HG03342 (cell line): ENCODE results near the gene FHOD3.

ENCODE experiments used
- ATAC-seq: cut with Tn5 transposase; IDR thresholded peaks from one replicate; pipeline ENCODE4 v1.9.1; 2021; ENCODE audit warnings: mild to moderate bottlenecking, moderate library complexity; ENCODE audit not compliant: unreplicated experiment

FHOD3 gene

DNA sequence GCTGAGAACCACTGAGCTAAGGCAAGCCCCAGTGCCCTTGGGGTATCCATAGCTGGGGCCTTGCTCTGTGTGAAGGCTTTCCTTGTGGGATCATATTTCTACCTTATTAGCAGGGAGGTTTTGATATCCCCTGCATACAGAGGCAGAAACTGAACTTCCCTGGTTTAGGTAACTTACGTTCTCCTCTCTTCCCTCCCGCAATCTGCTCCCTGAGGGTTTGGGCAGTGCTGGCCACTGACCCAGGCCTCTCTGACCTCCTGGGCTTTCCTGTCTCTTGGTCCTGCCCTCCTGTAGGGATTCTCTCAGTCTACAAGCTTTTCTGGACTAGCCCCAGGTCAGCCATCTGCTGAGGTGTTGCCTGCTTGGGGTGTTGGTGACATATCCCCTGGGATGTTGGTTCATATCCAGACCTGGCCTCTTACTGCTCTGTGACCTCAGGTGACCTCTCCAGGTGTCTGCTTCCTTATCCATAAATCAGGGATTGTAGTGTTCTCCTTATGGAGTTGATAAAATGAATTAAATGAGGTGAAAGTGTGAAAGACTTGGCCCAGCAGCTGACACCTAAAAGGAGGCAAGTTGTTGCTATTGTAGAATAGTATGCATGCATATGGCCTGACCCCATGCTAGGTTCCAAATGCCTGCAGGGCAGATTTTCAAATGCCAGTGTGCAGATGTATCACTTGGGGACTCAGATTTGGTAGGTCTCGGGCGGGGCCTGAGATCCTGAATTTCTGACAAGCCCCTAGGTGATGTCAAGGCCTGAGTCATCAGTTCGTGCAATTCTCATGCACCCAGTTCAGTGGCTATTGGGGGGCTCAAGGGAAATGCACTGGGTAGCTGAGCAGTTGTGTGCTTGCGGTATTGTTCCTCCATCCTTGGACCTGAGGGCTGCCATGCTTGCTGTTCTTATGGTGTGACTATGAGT lies 106.6 kb downstream of the FHOD3 start:
- ATAC-seq = no peak

DNA sequence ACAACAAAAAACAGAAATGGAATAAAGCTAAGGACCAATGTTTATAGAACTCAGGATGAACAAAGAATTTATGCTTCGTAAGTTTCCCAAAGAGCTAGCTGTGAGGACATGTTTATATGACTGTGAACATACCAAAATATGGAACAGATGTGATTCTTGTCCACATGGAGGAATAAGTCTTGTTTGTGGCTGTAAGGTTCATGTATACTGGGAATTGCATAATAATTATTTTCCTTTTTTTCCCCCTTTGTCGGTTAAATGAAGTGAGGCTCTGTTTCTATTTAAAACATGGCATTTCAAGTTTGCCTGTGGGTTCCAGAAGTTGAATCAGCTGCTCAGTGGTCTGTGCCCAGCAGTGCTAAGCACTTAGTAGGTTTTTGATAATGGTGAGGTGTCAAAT lies 108.1 kb downstream of the FHOD3 start:
- ATAC-seq = no peak

DNA sequence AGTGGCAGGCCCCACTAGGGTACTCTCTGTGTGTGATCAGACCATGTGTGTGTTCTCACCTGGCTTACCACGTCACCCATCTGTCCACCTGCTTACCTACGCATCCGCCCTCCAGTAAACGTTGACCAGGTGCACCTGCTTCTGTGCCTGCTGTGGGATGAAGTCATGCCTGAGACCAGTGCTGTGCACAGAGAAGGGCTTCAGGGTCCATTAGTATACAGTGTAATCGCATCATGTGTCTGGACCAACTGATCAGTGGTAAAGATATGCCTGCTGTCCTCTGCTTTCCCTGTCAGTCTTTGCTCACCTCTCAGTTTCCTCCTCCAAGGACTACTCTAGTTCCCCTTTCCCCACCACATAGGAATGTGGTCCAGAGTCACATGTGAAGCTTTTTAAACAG lies 109.3 kb downstream of the FHOD3 start:
- no peak for ATAC-seq

DNA sequence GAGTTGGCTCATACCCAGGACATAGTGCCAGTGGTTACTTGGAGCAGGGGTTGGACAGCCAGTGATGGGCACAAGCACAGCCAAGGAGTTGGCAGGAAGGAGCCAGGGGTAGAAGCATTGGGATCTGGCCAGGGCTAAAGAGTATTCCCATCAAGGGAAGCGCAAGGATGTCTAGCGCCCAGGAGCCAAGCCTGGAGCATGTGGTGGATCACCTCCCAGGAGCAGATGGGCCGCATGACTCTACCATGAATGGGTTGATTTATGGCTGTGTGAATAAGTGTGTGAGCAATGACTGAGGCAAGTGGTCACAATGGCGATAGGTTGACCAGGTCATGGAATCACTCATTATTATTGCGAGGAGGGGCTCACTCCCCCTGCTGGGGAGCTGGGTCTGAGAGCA lies 111.1 kb downstream of the FHOD3 start:
- no peak for ATAC-seq

DNA sequence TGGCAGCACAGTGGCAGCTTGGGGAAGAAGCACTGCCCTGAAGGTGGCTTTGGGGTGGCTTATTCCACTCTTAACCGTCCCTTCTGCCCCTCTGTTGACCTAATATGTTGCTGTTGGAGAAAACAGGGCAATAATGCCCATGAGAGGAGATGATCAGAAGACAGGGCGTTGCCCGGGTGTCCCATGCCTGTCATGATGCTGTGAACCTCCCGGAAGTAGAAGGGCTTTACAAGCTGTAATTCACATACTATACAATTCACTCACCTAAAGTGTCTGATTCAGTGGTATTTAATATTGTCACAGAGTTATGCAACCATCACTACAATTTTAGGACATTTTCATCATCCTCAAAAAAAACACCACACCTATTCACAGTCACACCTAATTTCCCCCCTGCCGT lies 112.3 kb downstream of the FHOD3 start:
- ATAC-seq = no peak

DNA sequence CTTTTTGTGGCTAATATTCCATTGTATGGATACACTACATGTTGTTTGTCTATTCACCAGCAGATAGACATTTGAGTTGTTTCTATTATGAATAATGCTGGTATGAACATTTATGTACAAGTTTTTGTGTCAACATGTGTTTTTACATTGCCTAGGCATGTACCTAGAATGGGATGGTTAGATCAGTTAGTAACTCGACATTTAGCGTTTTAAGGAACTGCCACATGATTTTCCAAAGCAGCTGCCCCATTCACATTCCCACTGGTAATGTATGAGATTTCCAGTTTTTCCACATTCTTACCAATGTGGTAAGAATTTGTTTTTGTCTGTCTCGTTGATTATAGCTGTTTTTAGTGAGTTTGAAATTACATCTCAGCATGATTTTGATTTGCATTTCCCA lies 112.8 kb downstream of the FHOD3 start:
- ATAC-seq = no peak

DNA sequence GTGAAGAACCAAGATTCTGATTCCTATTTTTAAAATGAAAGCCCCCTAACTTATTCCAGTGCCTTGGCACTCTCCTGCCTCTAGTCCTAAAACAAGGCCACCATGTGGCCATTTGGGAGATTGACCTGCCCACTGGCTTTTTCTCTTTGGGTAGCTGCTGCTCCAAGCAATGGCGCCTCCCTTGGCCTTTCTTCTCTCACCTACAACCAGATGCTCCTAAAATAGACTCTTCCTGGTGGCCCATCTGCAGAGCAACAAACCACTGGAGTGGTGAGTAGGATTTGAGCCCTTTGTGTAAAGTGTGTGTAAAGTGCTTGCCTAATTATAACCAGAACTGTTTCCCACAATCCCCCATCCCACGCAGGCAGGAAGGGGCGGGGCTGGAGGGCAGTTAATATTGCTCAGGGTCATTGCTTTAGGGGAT lies 114.2 kb downstream of the FHOD3 start:
- no peak for ATAC-seq

DNA sequence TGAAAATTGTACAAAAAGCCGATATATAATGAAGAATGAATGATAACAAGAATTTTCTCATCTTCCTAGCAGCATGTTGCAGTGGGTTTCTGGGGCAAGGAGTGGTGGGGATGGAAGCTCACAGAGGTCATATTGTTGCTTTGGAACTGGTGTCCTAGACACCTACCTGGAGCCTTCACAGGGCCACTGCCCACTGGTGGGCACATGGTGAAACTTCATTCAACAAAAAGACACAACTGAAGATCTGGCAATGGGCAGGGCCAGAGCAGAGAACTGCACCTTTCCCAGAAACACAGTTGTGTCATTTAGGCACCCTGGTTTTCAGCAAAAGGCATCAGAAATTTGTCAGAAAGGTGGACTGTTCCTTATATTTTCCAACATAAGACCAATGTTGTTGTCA lies 115.3 kb downstream of the FHOD3 start:
- ATAC-seq = no peak

DNA sequence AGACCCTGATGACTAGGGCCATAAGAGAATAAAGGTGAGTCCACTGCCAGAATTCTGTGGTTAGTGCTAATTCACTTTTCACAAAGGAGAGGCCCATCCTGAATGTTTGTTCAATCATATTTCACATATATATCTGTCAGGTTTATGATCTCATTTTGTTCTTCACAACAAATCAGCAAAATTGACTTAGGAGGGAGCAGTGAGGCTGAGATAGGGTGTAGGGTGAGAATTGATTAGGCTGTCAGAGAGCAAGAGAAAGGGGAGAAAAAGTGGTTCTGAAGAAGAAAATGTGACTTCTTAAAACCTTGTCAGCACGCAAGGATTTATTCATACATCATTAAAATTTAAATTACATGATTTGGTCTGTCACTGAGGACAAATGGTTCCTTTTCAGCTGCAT lies 117.7 kb downstream of the FHOD3 start:
- no peak for ATAC-seq

DNA sequence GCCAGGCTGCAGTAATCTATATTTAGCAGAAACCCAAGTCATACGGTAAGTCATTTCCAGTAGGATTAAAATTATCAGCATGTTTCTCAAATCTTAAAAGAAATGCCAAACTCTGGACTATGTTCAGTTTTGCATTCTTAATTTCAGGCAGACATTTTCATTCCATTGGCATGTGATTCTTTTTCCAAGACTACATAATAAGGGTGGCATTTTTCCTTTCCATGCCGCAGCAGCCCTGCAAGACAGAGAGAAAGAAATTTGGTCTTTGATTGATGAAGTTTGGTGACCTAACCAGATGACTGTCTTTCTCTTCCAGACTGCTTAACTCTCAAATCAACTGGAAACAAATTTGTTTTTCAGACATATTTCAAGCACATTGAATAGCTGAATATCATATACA lies 118.1 kb downstream of the FHOD3 start:
- ATAC-seq = no peak

DNA sequence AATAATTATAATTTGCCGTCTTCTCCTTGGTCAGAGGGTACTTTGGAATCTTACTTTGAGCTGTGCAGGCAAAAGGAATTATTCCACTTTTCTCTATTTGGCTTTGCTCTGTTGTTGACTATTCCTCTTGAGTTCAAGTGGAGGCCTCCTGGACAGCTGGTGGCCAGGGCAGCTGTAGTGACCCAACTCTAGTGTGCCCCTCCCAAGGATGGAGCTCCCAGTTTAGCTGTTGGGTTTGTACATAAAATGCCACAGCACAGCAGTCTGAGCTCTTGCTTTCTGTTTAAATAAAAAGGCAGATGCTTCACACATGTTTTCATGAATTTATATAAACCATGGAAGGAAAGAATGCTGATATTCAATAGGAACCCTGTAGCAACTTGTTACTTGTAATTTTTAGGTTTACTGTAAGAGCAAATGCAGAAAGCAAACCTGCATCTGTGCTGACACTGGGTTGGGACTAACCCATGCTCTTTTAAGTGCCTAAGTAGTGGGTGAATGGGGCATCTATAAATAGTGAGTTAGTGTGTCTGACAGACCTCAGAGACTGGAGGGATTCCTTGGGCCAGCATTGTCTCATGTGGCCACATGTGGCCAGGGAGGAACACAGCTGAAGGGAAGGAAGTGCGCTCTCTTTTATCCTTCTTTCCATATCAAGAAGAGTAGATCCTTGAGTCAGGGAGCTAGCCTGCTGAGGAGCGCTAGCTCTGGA lies 121.8 kb downstream of the FHOD3 start:
- ATAC-seq = no peak

DNA sequence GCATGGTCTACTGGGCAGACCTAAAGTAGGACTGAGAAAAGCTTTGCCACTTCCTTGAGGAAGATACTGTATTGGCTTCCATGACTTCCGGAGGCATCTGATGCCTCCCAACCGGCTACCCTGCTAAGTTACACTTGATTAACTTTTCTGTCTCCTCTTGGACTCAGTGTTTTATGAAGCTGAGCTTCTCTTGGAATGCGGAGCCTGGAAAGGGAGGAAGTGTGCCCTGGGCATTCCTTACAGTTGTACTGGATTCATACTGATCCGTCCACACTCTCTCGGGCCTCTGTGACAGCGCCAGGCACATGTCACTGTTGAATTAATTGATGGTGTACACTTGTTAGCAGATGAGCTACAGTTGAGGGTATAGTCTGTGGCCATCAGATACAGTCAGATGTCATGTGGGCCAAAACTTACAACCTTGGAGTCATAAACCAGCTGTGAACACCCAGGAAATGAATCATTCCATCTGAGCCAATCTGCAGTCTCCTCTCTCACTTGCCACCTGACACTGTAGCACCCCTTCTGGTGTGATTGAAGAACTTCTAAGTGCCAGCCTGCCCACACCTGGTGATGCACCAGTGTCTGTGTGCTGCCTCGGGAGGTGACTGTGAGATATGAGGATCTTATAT lies 122.5 kb downstream of the FHOD3 start:
- ATAC-seq = peak; percentile 80

DNA sequence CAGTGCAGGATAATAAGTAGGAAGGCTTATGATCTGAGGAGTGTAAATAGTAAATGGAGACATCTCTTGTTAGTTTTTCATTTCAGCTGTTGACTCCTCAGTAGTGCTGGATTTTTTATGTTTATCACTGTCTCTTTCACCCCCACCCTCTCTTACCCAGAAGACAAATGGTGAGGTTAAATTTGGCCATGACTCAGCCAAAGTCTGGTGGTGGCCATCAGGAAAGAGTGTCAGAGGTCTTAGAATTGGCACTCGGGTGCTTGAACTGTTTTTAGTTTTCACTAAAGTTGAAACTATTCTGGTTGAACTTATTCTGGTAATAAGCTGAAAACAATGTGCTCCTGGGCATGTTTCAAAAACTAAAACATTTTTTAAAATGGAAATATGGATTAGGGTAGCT lies 123.3 kb downstream of the FHOD3 start:
- ATAC-seq = no peak

DNA sequence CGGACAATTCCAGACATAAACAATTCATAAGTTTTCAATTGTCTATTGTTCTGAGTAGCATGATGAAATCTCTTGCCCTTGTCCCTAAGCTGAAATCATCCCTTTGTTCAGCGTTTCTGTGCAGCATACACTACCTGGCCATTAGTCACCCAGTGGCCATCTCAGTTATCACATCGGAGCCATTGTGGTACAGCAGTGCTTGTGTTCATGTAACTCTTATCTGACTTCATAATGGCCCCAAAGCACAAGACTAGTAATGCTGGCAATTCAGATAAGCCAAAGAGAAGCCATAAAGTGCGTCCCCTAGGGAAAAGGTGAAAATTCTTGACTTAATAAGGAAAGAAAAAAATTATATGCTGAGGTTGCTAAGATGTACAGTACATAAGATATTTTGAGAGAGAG lies 127.2 kb downstream of the FHOD3 start:
- no peak for ATAC-seq

DNA sequence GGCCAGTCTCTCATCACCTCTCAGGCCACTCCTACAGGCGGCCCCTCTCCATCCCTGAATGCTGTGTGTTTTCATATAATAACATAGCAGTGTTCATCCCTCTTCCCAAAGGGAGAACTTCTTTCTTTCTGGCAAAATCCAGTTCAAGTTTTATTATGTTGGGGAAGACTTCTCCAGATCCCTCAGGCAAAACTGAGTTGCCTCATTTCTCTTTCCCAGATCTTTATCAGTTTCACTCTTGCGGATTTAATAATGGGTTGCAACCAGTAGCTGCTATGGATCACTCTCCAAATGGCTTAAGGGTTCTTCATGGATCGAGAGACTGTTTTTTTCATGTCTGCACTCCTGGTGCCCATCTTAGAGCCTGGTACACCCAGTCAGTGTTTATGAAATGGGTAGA lies 129.9 kb downstream of the FHOD3 start:
- no peak for ATAC-seq

DNA sequence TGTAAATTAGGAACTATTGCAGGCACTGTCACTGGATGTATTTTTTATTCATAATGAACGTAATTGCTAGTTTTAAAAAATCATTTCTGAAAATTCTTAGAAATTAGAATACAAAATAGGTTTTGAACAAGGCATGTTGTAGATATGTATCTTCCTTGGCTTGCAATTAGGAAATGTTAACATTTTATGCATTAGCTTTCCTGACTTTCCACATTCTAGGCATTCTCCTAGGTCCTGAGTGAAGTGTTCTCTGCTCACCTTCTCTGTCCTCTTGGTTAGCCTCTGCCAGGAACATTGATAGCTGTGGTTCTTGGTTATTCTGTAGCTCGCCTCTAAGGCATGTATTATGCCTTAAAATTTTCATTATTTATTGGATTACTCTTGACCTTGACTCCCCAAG lies 130.3 kb downstream of the FHOD3 start:
- no peak for ATAC-seq

DNA sequence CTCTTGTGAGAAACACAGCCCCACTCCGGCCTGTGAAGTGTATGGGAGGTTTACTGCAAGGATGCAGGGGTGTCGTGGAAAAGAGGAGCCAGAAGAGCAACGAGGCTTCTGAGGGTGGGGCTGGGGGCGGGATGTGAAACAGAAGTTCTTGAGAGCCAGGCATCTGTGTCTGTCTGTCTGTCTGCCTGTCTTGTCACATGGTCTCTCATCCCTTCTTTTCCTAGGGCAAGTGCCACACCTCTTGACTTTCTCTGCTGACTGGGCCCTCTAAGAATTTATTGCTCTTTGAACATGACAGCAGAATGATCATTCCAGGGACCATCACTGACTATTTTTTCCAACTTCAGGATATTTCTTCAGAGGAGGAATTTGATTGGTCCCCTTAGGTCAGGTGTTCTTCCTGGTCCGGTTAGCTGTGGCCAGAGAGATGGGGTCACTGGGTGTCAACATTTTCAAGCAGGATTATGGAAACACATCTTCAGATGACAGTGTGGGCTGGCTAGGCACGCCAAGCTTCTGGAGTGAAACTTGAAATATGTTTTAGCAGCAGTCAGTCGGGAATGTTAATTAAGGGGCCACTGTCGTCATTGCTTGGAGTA lies 131.0 kb downstream of the FHOD3 start:
- ATAC-seq = no peak

DNA sequence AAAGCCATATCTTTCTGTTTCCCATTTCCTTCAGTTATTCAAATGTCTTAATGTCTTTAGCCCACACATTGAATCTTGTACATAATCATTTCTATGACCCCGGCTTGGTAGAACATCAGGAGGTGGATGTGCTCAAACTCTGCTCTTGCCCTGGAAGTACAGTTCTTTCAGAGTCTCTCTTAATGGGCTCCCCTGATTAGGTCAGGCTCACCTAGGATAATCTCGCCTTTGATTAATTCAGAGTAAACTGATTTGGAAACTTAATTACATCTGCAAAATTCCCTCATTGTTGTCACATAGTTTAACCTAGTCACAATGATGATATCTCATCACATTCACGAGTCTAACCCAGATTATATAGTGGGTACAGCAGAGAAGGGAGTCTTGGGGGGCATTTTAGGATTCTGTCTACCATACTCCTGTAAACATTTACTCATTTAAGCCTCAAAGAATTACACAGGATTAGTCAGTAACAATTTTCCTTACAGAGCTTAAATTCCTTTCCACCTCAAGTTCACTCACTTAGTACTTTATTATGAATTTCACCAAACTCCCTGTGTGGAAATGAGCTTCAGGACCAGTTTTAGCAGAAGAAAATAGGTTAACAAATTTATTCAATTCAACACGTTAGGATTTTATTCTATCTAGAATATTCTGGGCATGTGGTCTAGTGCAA lies 135.5 kb downstream of the FHOD3 start:
- no peak for ATAC-seq

DNA sequence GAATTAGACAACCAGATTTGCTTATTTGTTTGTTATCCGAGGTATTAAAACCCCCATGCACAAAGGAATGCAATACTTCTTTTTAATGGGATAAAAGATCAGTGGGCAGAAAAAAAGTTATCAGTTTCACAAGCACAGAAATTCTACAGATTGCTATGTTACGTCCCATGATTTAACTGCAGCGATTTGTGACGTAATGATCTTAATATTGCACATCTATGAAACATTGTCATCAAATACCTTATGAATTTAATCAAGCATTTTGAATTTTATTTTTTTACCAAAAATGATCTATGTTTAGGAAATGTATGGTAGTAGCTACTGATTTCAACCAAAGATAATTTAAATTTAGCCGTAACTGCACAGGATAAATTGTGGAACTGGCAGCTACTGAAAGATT lies 138.9 kb downstream of the FHOD3 start:
- no peak for ATAC-seq

DNA sequence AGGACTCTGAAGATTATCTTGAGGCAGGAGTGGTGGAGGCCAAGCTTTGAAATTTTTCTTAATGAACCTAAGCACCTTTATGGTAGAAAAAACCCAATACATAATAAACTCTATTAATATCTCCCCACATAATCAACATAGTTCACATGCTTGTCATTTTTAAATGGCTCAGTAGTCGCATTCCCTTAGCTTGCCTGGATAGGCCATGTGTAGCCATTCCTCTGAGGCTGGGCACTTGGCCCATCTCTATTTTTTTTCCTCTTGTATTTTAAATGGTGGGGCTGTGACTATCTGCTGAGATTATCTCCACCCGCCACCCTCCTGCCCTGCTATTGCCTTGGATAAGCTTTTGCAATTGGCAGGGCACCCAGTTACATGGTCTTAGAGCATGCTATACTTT lies 143.1 kb downstream of the FHOD3 start:
- no peak for ATAC-seq
